OCI-LY1 (cell line): ENCODE measurements around the gene SCN3A.

Source experiments
- H2AFZ ChIP-seq: fragments of 200-600 bp; sonication (generic), shearing (Covaris generic); 2 replicates; pipeline ENCODE4 v1.6.0; 2014; ENCODE audit warnings: antibody characterized with exemption, mild to moderate bottlenecking, low read length
- H3F3A ChIP-seq: fragments of 200-600 bp; sonication (generic), shearing (Covaris generic); 2 replicates; pipeline ENCODE4 v1.6.0; 2014; ENCODE audit warnings: mild to moderate bottlenecking, antibody characterized with exemption, low read length, moderate library complexity; ENCODE audit not compliant: insufficient read depth
- H3K27ac ChIP-seq: fragments of 200-600 bp; sonication (generic); 2 replicates; pipeline ENCODE4 v1.5.1; 2014; ENCODE audit warnings: low read length, mixed run types, mild to moderate bottlenecking, low read depth; ENCODE audit not compliant: poor library complexity, severe bottlenecking
- H3K27me3 ChIP-seq: fragments of 200-600 bp; sonication (generic); 2 replicates; pipeline ENCODE4 v1.6.0; 2014; ENCODE audit warnings: antibody characterized with exemption, mild to moderate bottlenecking, low read length, moderate library complexity; ENCODE audit not compliant: insufficient read depth
- H3K36me3 ChIP-seq: fragments of 200-600 bp; sonication (generic); 2 replicates; pipeline ENCODE4 v1.6.1; 2014; ENCODE audit warnings: mild to moderate bottlenecking, antibody characterized with exemption, low read length, moderate library complexity, mixed read lengths; ENCODE audit not compliant: insufficient read depth
- H3K4me1 ChIP-seq: fragments of 200-600 bp; sonication (generic); 2 replicates; pipeline ENCODE4 v1.5.1; 2014; ENCODE audit warnings: mild to moderate bottlenecking, low read length, moderate library complexity; ENCODE audit not compliant: insufficient read depth, severe bottlenecking
- H3K4me2 ChIP-seq: fragments of 200-600 bp; sonication (generic), shearing (Covaris generic); 2 replicates; pipeline ENCODE4 v1.6.1; 2014; ENCODE audit warnings: low read length
- H3K4me3 ChIP-seq: fragments of 200-600 bp; sonication (generic); 2 replicates; pipeline ENCODE4 v1.5.1; 2014; ENCODE audit warnings: low read length, low read depth, mild to moderate bottlenecking, mixed read lengths; ENCODE audit not compliant: poor library complexity, severe bottlenecking
- H3K79me2 ChIP-seq: fragments of 200-600 bp; shearing (Covaris generic); 2 replicates; pipeline ENCODE4 v1.6.1; 2016; ENCODE audit warnings: mixed run types, low read length, mixed read lengths; ENCODE audit not compliant: insufficient read depth
- H3K9ac ChIP-seq: fragments of 200-600 bp; sonication (generic), shearing (Covaris generic); 2 replicates; pipeline ENCODE4 v1.6.1; 2014; ENCODE audit warnings: mild to moderate bottlenecking, low read length, mixed read lengths
- H3K9me2 ChIP-seq: fragments of 200-600 bp; sonication (generic), shearing (Covaris generic); 2 replicates; pipeline ENCODE4 v1.6.1; 2014; ENCODE audit warnings: low read depth, mild to moderate bottlenecking, low read length, mixed read lengths
- H3K9me3 ChIP-seq: fragments of 200-600 bp; shearing (Covaris generic); 2 replicates; pipeline ENCODE4 v1.6.1; 2014; ENCODE audit warnings: low read length, mixed read lengths
- H4K20me1 ChIP-seq: fragments of 200-600 bp; sonication (generic), shearing (Covaris generic); 2 replicates; pipeline ENCODE4 v1.6.0; 2016; ENCODE audit warnings: mild to moderate bottlenecking, low read length; ENCODE audit not compliant: insufficient read depth
- CTCF ChIP-seq: fragments of 200-600 bp; sonication (generic), shearing (Covaris generic); IDR thresholded peaks from 2 replicates; pipeline ENCODE4 v1.5.1; 2017; ENCODE audit warnings: mild to moderate bottlenecking, antibody characterized with exemption, low read length, moderate library complexity, mixed read lengths
- EZH2 ChIP-seq: fragments of 200-600 bp; sonication (generic), shearing (Covaris generic); IDR thresholded peaks from 2 replicates; pipeline ENCODE4 v1.8.0; 2017; ENCODE audit warnings: borderline replicate concordance, mixed run types, mild to moderate bottlenecking, antibody characterized with exemption, low read length, moderate library complexity, mixed read lengths

Gene SCN3A

GRCh38 chr2:165182029-165182428, 21.8 kb downstream of the SCN3A start:
- H3K4me3 ChIP-seq = no peak overlapping the region
- H3K36me3 ChIP-seq = no peaks in the 10 kb centered on the region
- no peak overlapping the region for H2AFZ ChIP-seq
- no peak overlapping the region for H3K9ac ChIP-seq
- H3K9me2 ChIP-seq = no peaks in the 10 kb centered on the region
- H3K9me3 ChIP-seq = no peaks in the 10 kb centered on the region
- H3K4me2 ChIP-seq = no peak overlapping the region
- H3K27me3 ChIP-seq = no peaks in the 10 kb centered on the region
- no peaks in the 10 kb centered on the region for H3F3A ChIP-seq
- H4K20me1 ChIP-seq = no peaks in the 10 kb centered on the region
- no peak for TF ChIP-seq EZH2
- TF ChIP-seq CTCF = no peak
- no peak overlapping the region for H3K27ac ChIP-seq
- H3K4me1 ChIP-seq = no peaks in the 10 kb centered on the region
- no peaks in the 10 kb centered on the region for H3K79me2 ChIP-seq

GRCh38 chr2:165176780-165177179, 27.1 kb downstream of the SCN3A start:
- Histone ChIP-seq H3K9me3 (no peaks in the 10 kb centered on the region), H3K9me2 (no peaks in the 10 kb centered on the region), H3F3A (no peaks in the 10 kb centered on the region), H2AFZ (no peak overlapping the region), H3K27me3 (no peaks in the 10 kb centered on the region), H3K36me3 (no peaks in the 10 kb centered on the region), H3K4me3 (no peak overlapping the region), H3K9ac (no peak overlapping the region), H3K4me2 (no peak overlapping the region), H4K20me1 (no peaks in the 10 kb centered on the region), H3K79me2 (no peaks in the 10 kb centered on the region), H3K27ac (no peak overlapping the region), H3K4me1 (no peaks in the 10 kb centered on the region)
- TF ChIP-seq CTCF (no peak), EZH2 (no peak)

GRCh38 chr2:165173215-165173614, 30.6 kb downstream of the SCN3A start:
- no peak overlapping the region for H3K4me3 ChIP-seq
- no peaks in the 10 kb centered on the region for H3K4me1 ChIP-seq
- H3K9me3 ChIP-seq = no peaks in the 10 kb centered on the region
- no peaks in the 10 kb centered on the region for H4K20me1 ChIP-seq
- no peak overlapping the region for H2AFZ ChIP-seq
- no peaks in the 10 kb centered on the region for H3K79me2 ChIP-seq
- H3K27me3 ChIP-seq = no peaks in the 10 kb centered on the region
- TF ChIP-seq CTCF = no peak
- TF ChIP-seq EZH2 = no peak
- H3K9ac ChIP-seq = no peak overlapping the region
- H3K9me2 ChIP-seq = no peaks in the 10 kb centered on the region
- H3K27ac ChIP-seq = no peak overlapping the region
- H3K4me2 ChIP-seq = no peak overlapping the region
- no peaks in the 10 kb centered on the region for H3F3A ChIP-seq
- H3K36me3 ChIP-seq = no peaks in the 10 kb centered on the region
